ENCODE results near the gene SLC8A2. TPM values are rescaled to one million over a fixed set of nuclear protein-coding genes. Genes with fewer than 3 reads are reported as not detected.

The SLC8A2 gene
- total and polyA plus RNA-seq, 2 of the 8 experiments (the other 6 are each of a cell fraction or from before 2014, with no cell fraction given): 7.3 to 12.4 TPM

DNA sequence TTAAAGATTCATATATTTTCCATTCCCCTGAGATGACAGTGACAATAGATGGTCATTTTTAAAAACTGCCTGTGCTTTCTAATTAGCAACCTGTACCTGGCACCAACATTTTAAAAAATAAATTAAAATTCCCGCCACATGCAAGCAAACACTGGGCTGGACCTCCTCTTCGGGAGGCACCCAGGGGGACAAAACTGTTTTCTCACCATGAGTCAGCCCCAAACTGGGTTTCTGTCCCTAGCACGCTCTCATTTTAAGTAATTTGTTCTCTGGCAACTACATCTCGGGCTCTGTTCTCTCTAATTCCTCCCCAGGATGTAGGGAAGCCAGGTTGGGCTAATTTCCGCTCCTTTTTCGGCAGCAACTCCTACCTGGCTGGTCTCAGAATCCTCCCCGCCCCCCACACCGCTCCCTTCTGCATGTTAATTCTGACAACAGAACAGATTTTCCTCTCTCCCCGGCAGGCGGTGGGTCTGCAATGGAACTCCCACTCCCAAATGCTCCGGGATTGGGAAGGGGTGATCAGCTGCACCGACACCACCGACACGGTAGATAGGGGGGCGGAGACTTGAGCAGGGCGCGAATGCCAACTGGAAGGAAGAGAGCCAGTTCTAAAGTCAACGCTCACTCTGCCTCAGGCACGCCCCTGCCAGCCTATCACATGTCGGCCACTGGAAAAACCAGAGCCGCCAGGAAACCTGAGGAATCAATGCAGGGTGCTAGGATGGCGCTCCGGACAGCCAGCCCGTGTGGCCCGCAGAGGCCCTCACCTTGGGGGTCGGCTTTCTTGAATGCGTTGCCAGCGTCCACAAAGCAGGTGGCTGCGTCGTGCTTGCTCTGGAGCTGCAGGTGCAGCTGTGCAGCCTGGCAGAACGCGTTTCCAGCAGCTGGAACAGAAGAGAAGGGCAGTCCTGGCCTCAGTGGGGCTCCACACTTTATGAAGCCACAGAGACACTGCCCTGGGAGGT is 28.5 kb upstream of the SLC8A2 start (continued):
- TF ChIP-seq, protein P1, sequence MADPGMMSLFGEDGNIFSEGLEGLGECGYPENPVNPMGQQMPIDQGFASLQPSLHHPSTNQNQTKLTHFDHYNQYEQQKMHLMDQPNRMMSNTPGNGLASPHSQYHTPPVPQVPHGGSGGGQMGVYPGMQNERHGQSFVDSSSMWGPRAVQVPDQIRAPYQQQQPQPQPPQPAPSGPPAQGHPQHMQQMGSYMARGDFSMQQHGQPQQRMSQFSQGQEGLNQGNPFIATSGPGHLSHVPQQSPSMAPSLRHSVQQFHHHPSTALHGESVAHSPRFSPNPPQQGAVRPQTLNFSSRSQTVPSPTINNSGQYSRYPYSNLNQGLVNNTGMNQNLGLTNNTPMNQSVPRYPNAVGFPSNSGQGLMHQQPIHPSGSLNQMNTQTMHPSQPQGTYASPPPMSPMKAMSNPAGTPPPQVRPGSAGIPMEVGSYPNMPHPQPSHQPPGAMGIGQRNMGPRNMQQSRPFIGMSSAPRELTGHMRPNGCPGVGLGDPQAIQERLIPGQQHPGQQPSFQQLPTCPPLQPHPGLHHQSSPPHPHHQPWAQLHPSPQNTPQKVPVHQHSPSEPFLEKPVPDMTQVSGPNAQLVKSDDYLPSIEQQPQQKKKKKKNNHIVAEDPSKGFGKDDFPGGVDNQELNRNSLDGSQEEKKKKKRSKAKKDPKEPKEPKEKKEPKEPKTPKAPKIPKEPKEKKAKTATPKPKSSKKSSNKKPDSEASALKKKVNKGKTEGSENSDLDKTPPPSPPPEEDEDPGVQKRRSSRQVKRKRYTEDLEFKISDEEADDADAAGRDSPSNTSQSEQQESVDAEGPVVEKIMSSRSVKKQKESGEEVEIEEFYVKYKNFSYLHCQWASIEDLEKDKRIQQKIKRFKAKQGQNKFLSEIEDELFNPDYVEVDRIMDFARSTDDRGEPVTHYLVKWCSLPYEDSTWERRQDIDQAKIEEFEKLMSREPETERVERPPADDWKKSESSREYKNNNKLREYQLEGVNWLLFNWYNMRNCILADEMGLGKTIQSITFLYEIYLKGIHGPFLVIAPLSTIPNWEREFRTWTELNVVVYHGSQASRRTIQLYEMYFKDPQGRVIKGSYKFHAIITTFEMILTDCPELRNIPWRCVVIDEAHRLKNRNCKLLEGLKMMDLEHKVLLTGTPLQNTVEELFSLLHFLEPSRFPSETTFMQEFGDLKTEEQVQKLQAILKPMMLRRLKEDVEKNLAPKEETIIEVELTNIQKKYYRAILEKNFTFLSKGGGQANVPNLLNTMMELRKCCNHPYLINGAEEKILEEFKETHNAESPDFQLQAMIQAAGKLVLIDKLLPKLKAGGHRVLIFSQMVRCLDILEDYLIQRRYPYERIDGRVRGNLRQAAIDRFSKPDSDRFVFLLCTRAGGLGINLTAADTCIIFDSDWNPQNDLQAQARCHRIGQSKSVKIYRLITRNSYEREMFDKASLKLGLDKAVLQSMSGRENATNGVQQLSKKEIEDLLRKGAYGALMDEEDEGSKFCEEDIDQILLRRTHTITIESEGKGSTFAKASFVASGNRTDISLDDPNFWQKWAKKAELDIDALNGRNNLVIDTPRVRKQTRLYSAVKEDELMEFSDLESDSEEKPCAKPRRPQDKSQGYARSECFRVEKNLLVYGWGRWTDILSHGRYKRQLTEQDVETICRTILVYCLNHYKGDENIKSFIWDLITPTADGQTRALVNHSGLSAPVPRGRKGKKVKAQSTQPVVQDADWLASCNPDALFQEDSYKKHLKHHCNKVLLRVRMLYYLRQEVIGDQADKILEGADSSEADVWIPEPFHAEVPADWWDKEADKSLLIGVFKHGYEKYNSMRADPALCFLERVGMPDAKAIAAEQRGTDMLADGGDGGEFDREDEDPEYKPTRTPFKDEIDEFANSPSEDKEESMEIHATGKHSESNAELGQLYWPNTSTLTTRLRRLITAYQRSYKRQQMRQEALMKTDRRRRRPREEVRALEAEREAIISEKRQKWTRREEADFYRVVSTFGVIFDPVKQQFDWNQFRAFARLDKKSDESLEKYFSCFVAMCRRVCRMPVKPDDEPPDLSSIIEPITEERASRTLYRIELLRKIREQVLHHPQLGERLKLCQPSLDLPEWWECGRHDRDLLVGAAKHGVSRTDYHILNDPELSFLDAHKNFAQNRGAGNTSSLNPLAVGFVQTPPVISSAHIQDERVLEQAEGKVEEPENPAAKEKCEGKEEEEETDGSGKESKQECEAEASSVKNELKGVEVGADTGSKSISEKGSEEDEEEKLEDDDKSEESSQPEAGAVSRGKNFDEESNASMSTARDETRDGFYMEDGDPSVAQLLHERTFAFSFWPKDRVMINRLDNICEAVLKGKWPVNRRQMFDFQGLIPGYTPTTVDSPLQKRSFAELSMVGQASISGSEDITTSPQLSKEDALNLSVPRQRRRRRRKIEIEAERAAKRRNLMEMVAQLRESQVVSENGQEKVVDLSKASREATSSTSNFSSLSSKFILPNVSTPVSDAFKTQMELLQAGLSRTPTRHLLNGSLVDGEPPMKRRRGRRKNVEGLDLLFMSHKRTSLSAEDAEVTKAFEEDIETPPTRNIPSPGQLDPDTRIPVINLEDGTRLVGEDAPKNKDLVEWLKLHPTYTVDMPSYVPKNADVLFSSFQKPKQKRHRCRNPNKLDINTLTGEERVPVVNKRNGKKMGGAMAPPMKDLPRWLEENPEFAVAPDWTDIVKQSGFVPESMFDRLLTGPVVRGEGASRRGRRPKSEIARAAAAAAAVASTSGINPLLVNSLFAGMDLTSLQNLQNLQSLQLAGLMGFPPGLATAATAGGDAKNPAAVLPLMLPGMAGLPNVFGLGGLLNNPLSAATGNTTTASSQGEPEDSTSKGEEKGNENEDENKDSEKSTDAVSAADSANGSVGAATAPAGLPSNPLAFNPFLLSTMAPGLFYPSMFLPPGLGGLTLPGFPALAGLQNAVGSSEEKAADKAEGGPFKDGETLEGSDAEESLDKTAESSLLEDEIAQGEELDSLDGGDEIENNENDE (IDR thresholded peaks at IDR 0.05; ENCODE audit: insufficient replicate concordance, low read length): no peak
- TF ChIP-seq BCL11A (IDR thresholded peaks at IDR 0.05; ENCODE audit: low read depth in 2 of 2, low read length in 2 of 2) (no peak), EP300 (IDR thresholded peaks at IDR 0.05; ENCODE audit: borderline replicate concordance in 1 of 2, low read depth in 2 of 2, low read length in 2 of 2) (no peak), YY1 (IDR thresholded peaks at IDR 0.05; ENCODE audit: low read depth, low read length) (no peak), RNF2 (IDR thresholded peaks at IDR 0.05; ENCODE audit: borderline replicate concordance, low read depth, low read length, missing control alignments, poor library complexity, severe bottlenecking) (no peak), HDAC6 (IDR thresholded peaks at IDR 0.05; ENCODE audit: low read depth, low read length) (no peak), POU5F1 (IDR thresholded peaks at IDR 0.05; ENCODE audit: low read depth, low read length) (no peak)
